Activated CD4-positive, CD25-positive, alpha-beta regulatory T cell treated with anti-CD3 and anti-CD28 coated beads, Interleukin-2, amount 50 U/mL, for 72 hours (primary cell): ENCODE data around the gene CBFA2T3.

Source experiments
- DNase-seq: peaks from one replicate; pipeline ENCODE4 v3.0.0; 2021

CBFA2T3 gene

DNA sequence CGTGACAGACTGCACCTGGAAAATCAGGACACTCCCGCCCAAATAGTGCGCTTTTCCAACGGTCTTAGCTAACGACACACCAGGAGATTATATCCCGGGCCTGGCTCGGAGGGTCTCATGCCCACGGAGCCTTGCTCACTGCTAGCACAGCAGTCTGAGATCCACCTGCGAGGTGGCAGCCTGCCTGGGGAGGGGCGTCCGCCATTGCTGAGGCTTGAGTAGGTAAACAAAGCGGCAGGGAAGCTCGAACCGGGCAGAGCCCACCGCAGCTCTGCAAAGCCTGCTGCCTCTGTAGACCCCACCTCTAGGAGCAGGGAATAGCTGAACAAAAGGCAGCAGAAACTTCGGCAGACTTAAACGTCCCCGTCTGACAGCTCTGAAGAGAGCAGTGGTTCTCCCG lies 125.4 kb downstream of the CBFA2T3 start:
- no peak for DNase-seq

GRCh38 chr16:88850531-88851199 lies 126.3 kb downstream of the CBFA2T3 start:
- DNase-seq = no peak

DNA sequence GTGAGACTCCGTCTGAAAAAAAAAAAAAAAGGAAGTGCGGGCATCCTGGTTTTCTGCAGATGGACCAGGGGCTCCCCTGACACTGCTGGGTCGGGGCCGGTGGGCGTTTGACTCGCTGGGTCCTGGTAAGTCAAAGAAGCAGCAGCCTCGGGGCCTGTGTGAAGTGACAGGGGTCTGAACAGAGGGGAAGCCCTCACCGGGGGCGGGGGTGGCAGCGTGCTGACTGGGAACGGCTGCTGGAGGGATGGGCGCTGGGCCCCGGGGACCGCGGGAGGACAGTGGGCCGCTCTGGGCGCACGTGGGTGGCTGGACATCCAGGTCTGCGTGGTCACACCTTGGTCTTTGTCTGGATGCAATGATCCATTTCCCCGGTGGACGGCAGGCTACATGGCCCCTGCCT lies 128.4 kb downstream of the CBFA2T3 start:
- DNase-seq = no peak

GRCh38 chr16:88847654-88848053 lies 129.4 kb downstream of the CBFA2T3 start:
- DNase-seq = no peak

DNA sequence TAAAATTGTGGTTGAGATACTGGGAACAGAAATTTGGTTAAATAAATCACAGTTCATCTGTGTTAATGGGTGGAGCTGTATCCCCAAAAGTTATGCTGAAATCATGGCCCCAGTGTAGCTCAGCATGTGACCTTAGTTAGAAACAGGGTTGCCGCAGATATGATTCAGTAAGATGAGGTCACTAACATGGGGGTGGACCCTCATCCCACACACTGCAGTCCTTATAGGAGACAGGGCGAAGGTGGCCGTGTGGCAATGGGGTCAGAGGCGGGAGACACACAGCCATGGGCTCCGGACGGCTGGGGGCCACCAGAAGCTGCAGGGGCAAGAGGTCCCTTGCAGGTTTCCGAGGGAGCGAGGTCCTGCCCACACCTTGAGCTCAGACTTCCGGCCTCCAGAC lies 130.9 kb downstream of the CBFA2T3 start:
- no peak for DNase-seq

- DNase-seq = no peak
Measured at GRCh38 chr16:88844419-88845036, 132.5 kb downstream of the CBFA2T3 start.

DNA sequence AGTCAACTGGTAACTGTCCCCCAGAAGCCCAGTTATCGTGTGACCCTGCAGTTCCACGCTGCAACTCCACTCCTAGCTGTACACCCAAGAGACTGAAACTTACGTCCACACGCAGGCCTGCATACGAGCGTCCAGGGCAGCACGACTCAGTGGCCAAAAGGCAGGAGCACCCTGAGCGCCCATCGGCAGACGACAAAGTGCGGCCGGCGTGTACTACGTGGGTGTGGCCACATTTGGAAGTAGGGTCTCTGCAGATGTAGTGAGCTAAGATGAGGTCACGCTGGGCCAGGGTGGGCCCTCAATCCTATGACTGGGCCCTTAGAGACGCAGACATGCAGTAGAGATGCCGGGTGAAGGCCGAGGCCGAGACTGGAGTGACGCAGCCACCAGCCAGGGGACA lies 133.8 kb downstream of the CBFA2T3 start:
- no peak for DNase-seq

- DNase-seq = no peak
Measured at GRCh38 chr16:88842806-88843205, 134.2 kb downstream of the CBFA2T3 start.

GRCh38 chr16:88842308-88842756 lies 134.7 kb downstream of the CBFA2T3 start:
- no peak for DNase-seq

DNA sequence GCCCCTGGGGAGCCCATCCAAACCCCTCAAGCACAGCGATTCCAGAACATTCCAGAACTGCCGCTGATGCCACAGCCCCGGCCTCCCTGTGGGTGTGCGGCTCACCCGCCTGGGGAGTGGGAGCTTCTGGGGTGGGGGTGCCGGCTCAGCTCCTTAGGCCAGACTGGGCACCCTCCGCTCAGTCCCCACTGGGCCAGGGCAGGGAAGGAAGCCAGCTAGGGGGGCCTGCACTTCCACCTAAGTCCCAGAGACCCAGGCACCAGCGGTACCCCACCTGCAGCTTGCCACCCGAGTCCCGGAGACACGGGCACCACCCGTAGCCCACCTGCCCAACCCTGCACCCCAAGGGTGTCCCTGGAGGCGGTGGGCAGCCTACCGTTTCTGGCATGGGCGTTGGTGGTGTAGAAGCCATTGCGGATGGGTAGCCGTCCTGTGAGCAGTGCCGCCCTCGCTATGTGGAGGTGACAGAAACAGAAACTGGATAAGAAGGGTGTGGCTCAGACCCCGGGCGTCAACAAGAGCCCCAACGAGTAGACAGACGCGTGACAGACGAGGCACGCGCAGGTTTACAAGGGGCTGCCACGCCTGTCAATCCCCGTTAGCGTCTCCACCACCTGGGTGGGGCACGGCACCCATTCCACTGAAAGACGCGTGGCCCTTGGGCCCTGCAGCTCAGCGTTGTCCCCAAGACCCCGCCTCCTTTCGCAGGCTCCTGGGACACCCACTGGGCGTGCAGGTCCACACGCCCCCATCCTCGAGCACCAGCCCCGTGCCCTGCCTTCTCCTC lies 135.3 kb downstream of the CBFA2T3 start:
- DNase-seq = no peak

- no peak for DNase-seq
Measured at GRCh38 chr16:88840600-88841215, 136.3 kb downstream of the CBFA2T3 start.

DNA sequence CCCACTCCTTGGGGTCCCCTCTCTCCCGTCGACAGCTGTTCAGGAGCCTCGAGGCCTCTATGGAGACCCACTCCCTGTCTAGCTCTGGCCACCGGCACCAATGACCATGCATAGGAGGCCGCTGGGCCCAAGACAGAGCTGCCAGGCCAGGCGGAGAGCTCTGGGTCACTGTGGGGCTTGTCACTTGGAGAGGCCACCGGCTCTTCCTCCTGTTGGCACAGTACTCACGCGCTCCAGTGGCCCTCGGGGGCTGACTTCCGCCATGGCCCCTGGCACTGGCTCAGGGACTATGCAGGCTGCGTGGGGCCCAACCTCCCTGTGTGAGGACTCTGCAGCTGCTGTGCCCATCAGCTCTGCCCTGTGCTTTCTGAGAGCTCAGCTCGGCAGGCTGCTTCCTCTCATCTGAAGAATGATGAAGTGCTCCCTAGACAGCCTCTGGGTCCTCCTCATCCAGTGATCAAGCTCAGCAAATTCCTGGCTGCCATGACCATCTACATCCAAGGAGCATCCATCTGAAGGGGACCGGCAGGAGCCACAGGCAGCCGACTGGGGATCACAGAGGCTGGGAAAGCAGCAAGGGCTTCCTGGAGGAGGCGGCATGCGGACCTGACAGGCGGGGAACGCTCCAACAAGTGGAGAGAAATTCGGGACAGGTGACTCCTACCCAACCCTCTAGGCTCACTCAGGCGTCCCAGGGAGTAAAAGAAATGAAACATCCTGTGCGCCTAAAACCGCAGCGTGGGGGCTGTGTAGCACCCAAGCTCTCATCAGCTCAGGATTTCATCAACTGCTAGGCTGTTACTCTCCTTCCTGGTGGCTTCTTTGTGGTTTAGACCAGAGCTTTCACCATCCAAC lies 137.0 kb downstream of the CBFA2T3 start:
- no peak for DNase-seq

DNA sequence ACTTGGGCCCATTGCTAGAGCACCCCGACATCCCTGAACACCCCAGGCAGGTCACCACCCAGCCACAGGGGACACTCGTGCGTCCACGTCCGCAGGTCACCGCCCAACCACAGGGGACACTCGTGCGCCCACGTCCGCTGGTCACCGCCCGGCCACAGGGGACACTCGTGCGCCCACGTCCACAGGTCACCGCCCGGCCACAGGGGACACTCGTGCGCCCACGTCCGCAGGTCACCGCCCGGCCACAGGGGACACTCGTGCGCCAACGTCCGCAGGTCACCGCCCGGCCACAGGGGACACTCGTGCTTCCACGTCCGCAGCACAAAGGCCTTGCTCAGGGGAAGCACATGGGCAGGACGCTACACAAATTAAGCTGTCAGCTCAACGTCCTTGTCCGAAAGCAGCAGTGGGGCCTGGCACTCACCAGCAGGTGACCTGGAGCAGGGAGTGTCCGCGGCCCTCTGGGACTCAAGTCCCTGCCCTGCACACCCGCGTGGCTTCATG lies 137.9 kb downstream of the CBFA2T3 start:
- DNase-seq = no peak

DNA sequence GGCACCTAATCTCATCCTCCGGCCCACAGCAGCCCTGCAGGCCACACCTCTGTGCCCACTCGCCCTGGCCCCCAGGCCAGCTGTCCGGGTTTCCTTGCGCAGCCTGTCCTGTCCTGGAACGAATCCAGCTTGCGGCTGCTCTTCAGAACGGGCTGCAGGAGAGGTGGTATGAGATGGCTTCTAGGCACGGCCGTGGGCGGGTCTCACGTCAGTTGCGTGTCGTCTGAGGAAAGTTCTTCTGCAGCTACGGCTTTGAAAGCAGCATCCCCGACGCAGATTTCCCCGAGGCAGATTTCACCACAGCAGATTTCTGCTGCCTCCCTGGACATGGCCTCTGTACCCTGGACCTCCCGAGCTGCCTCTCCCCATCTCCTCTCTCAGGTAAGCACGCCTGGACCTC lies 138.4 kb downstream of the CBFA2T3 start:
- no peak for DNase-seq

DNA sequence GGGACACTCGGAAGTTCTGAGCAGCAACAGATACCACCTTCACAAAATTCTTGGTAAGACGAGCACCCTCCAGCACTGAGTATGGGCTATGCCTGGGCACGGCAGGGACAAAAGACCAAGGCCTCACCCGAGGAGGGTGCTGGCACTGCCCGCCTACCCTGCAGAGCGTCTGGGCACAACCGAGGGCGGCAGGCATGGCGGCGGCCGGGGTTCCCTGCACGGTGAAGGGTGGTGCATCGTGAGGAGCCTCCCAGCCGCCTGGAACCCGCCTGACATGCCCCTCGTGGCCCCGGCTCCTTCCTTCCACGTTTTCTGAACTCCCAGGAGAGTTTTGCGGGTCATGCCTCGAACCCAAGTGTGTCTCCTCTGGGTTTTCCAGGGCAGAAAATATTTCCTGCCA lies 139.2 kb downstream of the CBFA2T3 start:
- DNase-seq = no peak

DNA sequence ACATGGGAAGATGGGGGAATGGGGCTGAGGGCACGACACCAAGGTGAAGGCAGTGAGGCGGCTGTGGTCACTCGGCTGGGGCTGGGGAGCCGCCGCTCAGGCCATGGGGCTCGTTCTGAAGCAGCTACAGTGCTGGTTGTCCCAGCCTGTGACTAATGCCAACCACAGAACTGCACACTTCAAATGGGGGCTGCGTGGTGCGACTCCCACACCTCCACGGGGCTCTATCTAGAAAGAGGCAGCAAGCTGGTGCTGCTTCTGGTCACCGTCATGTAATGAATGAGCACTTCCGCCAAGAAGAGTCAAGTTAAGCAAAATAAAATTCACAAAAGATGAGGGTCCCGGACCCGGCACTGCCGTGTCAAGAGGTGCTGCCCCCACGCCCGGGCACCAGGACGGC lies 140.2 kb downstream of the CBFA2T3 start:
- DNase-seq = no peak

GRCh38 chr16:88835818-88836217 lies 141.2 kb downstream of the CBFA2T3 start:
- DNase-seq = no peak

- DNase-seq = no peak
Measured at GRCh38 chr16:88835383-88835782, 141.6 kb downstream of the CBFA2T3 start.

- no peak for DNase-seq
Measured at GRCh38 chr16:88834670-88835069, 142.3 kb downstream of the CBFA2T3 start.

DNA sequence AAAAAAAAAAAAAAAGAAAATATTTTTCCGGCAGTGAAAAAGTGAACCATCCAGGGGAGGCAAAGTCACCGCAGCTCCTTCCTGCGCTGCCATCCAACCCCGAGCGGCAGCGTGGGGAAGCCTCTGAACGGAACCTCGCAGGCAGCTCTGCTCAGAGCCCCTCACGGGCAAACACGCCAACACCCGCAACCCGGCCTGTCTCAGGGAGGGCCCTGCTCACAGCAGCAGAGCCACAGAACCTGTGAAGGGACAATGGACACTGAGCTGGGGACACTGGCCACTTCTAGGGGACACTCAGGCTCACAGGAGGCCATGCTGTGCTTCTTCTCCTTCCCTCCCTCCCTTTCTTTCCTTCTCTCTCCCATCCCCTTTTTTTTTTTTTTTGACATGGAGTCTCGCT lies 143.9 kb downstream of the CBFA2T3 start:
- no peak for DNase-seq

DNA sequence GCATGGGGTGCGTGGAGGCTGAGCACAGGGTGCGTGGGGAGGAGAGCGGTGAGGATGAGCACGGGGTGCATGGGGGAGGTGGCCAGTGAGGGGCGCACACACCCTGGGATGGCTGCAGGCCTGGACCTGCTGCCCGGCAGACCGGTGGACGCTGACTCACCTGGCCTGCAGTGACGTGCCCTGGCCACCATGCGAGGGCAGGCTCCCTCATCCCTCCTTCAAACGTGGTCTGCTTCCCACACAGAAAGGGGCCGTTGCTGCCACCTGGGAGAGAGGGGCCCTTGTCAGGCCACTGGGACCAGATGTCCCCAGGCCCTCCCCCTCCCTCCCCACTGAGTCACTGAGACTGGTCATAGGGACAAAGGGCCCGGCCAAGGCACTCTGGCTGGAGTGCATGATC lies 145.2 kb downstream of the CBFA2T3 start:
- DNase-seq = no peak

DNA sequence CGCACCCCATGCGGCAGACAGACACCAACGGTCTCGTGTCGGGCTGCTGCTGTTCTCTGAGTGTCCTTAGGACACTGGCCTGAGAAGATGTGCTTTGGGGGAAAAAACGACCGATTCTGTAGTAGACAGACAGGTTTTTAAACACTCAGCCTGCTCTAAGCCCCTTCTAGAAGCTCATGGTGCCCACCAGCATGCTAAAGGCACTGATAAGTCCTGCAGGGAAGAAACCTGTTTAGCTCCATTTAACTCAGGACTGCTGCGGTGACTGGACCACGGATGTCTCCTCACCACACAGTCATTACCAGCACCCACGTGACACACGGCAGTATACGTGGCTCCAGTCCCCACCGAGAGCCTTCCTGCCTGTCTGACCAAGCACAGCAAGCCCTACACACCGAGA lies 146.2 kb downstream of the CBFA2T3 start:
- DNase-seq = no peak

DNA sequence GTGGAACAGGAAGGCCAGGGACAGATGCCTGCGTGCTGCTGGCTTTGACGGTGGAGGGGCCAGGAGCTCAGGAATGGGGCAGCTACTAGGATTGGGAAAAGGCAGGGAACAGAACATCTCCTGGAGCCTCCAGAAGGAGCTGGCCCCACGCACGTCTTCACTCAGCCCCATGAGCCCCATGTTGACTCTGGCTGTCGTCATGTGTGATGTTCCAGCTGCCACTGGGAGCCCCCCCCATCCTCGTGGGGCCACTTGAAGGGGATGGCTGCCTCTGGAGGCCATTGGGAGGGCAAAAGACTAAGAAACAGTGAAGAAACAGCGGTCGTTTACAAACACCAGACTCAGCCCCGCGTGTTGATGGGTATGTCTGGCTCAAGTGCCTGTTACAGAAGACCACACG lies 146.7 kb downstream of the CBFA2T3 start:
- DNase-seq = no peak
